Skeletal muscle cell (primary cell): ENCODE data around the gene KIR3DL2.
"Not testable (repeated sequence)": the region's sequence is repeated elsewhere in the genome, so short reads cannot be mapped to it uniquely, and the experiment has no call there.

Experiments used
- DNase-seq: peaks from one replicate; pipeline ENCODE4 v3.0.0-alpha.2; 2010; ENCODE audit warnings: low read depth
- H3K4me3 ChIP-seq: 2 replicates; pipeline ENCODE4 v1.5.1; 2011; ENCODE audit warnings: low read depth, mild to moderate bottlenecking, control low read depth, low read length, moderate library complexity

KIR3DL2 gene

GRCh38 chr19:54905803-54906511, 55.7 kb downstream of the KIR3DL2 start, which contains the start of gene NCR1:
NCR1 (plus strand) TSS chr19:54906148; CDS start chr19:54906188, 40 bp downstream.
- no peak for DNase-seq
- no peak within 1 kb of the TSS for H3K4me3 ChIP-seq

GRCh38 chr19:54906819-54907218, 56.6 kb downstream of the KIR3DL2 start:
- H3K4me3 ChIP-seq, result no peak overlapping the region
- no peak for DNase-seq

- DNase-seq, H3K4me3 ChIP-seq: not testable (repeated sequence)
These were observed 57.7 kb downstream of the KIR3DL2 start for GRCh38 chr19:54907899-54908298.
